Measurements from ENCODE around the gene OTOF. TPM values are rescaled to one million over a fixed set of nuclear protein-coding genes. Genes with fewer than 3 reads are reported as not detected.

OTOF gene
- total and polyA plus RNA-seq, 12 donors: 0.03 to 0.25 (median 0.08) TPM; not detected in 8

- Histone ChIP-seq H3K27me3 (peaks cover 0 to 6% (median 0%) of the 10 kb centered on the region in 7 donors), H3K4me3 (no peak overlapping the region), H3K4me1 (peaks cover 0 to 22% (median 0%) of the 10 kb centered on the region in 9 donors), H3K27ac (no peak overlapping the region), H3K9me3 (peaks cover 0 to 6% (median 0%) of the 10 kb centered on the region in 11 donors), H3K36me3 (no peaks in the 10 kb centered on the region)
- WGBS, 2 donors: 94 to 96% methylated on average over 10 of the region's 10 CpGs
- DNase-seq (no peak), ATAC-seq (no peak)
- intact Hi-C loops (cut with DNase I): no loop called here
- no peak for TF ChIP-seq CTCF (IDR thresholded peaks at IDR 0.05)
Measured at GRCh38 chr2:26454561-26455001, 23.3 kb downstream of the OTOF start.

GRCh38 chr2:26453421-26454329, 24.2 kb downstream of the OTOF start:
- 84 to 91% methylated on average over 11 of the region's 11 CpGs for WGBS, 2 donors
- Histone ChIP-seq H3K4me1 (peaks cover 0 to 20% (median 0%) of the 10 kb centered on the region in 9 donors), H3K27me3 (peaks cover 0 to 7% (median 0%) of the 10 kb centered on the region in 7 donors), H3K27ac (no peak overlapping the region), H3K9me3 (peaks cover 0 to 6% (median 0%) of the 10 kb centered on the region in 11 donors), H3K36me3 (no peaks in the 10 kb centered on the region), H3K4me3 (no peak overlapping the region)
- ATAC-seq: no peak
- DNase-seq: no peak
- no peak for TF ChIP-seq CTCF (IDR thresholded peaks at IDR 0.05)
- intact Hi-C loops (cut with DNase I): no loop called here

GRCh38 chr2:26451700-26452099, 26.2 kb downstream of the OTOF start:
- Histone ChIP-seq H3K9me3 (peaks cover 0 to 6% (median 0%) of the 10 kb centered on the region in 11 donors), H3K27me3 (peaks cover 0 to 7% (median 0%) of the 10 kb centered on the region in 7 donors), H3K4me1 (peaks cover 0 to 16% (median 0%) of the 10 kb centered on the region in 9 donors), H3K27ac (no peak overlapping the region), H3K4me3 (no peak overlapping the region), H3K36me3 (no peaks in the 10 kb centered on the region)
- TF ChIP-seq CTCF (IDR thresholded peaks at IDR 0.05): no peak
- intact Hi-C loops (cut with DNase I): no loop called here
- DNase-seq: no peak
- WGBS, 2 donors: 100% methylated on average over 1 of the region's 1 CpG
- ATAC-seq: no peak

- WGBS, 2 donors: 83 to 84% methylated on average over 13 of the region's 13 CpGs
Measured at GRCh38 chr2:26450031-26450635, 27.8 kb downstream of the OTOF start.

More at GRCh38 chr2:26450031-26450635, 27.8 kb downstream of the OTOF start:
- Histone ChIP-seq H3K27me3 (peaks cover 0 to 7% (median 0%) of the 10 kb centered on the region in 7 donors), H3K4me1 (peaks cover 0 to under 1% (median 0%) of the 10 kb centered on the region in 9 donors), H3K27ac (no peak overlapping the region), H3K4me3 (no peak overlapping the region), H3K36me3 (no peaks in the 10 kb centered on the region), H3K9me3 (peaks cover 0 to 6% (median 0%) of the 10 kb centered on the region in 11 donors)
- TF ChIP-seq CTCF (IDR thresholded peaks at IDR 0.05): no peak
- intact Hi-C loops (cut with DNase I): no loop called here
- DNase-seq (no peak), ATAC-seq (no peak)
